ENCODE measurements around the gene GTPBP8.

GRCh38 chr3:112972158-112972557, 18.6 kb upstream of the GTPBP8 start:
- TF ChIP-seq POLR2AphosphoS5 (IDR thresholded peaks at IDR 0.05) (no peak), CTCF (IDR thresholded peaks at IDR 0.05) (no peak)
